RPMI7951 (cell line): ENCODE results near the gene PLEKHH1. TPM values are rescaled to one million over a fixed set of nuclear protein-coding genes. Genes with fewer than 3 reads are reported as not detected.

Source experiments
- DNase-seq: peaks from one replicate; pipeline ENCODE4 v3.0.0-alpha.2; 2012; ENCODE audit warnings: low read depth
- total RNA-seq: library from RNA; depleted of rRNA; stranded (reverse); fragments of >200 nt; shearing (Covaris generic); gene quantifications from 2 replicates; pipeline ENCODE4 v1.2.3, GENCODE V29; 2014; rRNA removed

PLEKHH1 gene
- 2.3 and 2.6 TPM in 2 replicates for total RNA-seq

GRCh38 chr14:67532998-67533753, at the start of gene PLEKHH1:
TSS of gene PLEKHH1 (plus strand) at chr14:67533290. CDS start at chr14:67541868, 8,578 bp downstream.
- DNase-seq = peak; percentile 75

GRCh38 chr14:67483579-67484285, 49.4 kb upstream of the PLEKHH1 start:
- no peak for DNase-seq

- DNase-seq = no peak
These were observed 47.5 kb upstream of the PLEKHH1 start for GRCh38 chr14:67485501-67486095.

- no peak for DNase-seq
These were observed 46.2 kb upstream of the PLEKHH1 start for GRCh38 chr14:67486890-67487289.

- no peak for DNase-seq
These were observed 45.8 kb upstream of the PLEKHH1 start for GRCh38 chr14:67487332-67487731.

- peak; percentile 67 for DNase-seq
These were observed 44.9 kb upstream of the PLEKHH1 start, which contains the start of gene TMEM229B for GRCh38 chr14:67487937-67488893. TSS of gene TMEM229B (minus strand) at chr14:67488721. CDS start at chr14:67473923, 14,798 bp downstream.

- no peak for DNase-seq
These were observed 42.9 kb upstream of the PLEKHH1 start for GRCh38 chr14:67490196-67490595.

GRCh38 chr14:67491285-67491684, 41.8 kb upstream of the PLEKHH1 start:
- DNase-seq = no peak

GRCh38 chr14:67491741-67492507, 41.2 kb upstream of the PLEKHH1 start:
- no peak for DNase-seq

GRCh38 chr14:67492538-67492937, 40.6 kb upstream of the PLEKHH1 start:
- DNase-seq = no peak

GRCh38 chr14:67493092-67493717, 39.9 kb upstream of the PLEKHH1 start:
- no peak for DNase-seq

GRCh38 chr14:67495827-67496226, 37.3 kb upstream of the PLEKHH1 start:
- no peak for DNase-seq

GRCh38 chr14:67497216-67497615, 35.9 kb upstream of the PLEKHH1 start:
- DNase-seq = no peak

GRCh38 chr14:67497716-67498115, 35.4 kb upstream of the PLEKHH1 start:
- no peak for DNase-seq

- no peak for DNase-seq
These were observed 32.1 kb upstream of the PLEKHH1 start for GRCh38 chr14:67500981-67501380.

- no peak for DNase-seq
These were observed 31.4 kb upstream of the PLEKHH1 start for GRCh38 chr14:67501670-67502069.

GRCh38 chr14:67502867-67503266, 30.2 kb upstream of the PLEKHH1 start:
- DNase-seq = no peak

- no peak for DNase-seq
These were observed 29.8 kb upstream of the PLEKHH1 start for GRCh38 chr14:67503331-67503730.

- DNase-seq = no peak
These were observed 27.8 kb upstream of the PLEKHH1 start for GRCh38 chr14:67505254-67505653.

GRCh38 chr14:67508956-67509355, 24.1 kb upstream of the PLEKHH1 start:
- DNase-seq = no peak
